Mucosa of descending colon (tissue), 3 donors: ENCODE measurements around the gene LNX2. TPM values are rescaled to one million over a fixed set of nuclear protein-coding genes. Genes with fewer than 3 reads are reported as not detected.
A peak's percentile ranks its signal among the peaks of the same experiment; 100 is the strongest.

ENCODE experiments used
- ATAC-seq: fragments of 200-7000 bp; cut with Tn5 transposase; one replicate; pipeline ENCODE4 v1.9.1; 2020; ENCODE audit warnings: mild to moderate bottlenecking, moderate library complexity
- DNase-seq, 3 donors: peaks; one replicate each; pipeline ENCODE4 v3.0.0-alpha.2; 2020
- H3K36me3 ChIP-seq: fragments of 200-600 bp; one replicate; pipeline ENCODE4 v1.8.0; 2021; ENCODE audit warnings: low read depth, mild to moderate bottlenecking
- H3K4me1 ChIP-seq: fragments of 200-600 bp; one replicate; pipeline ENCODE4 v1.8.0; 2021; ENCODE audit warnings: low read depth, mild to moderate bottlenecking
- H3K4me3 ChIP-seq: fragments of 200-600 bp; one replicate; pipeline ENCODE4 v1.8.0; 2021; ENCODE audit warnings: mild to moderate bottlenecking
- H3K9me3 ChIP-seq: fragments of 200-600 bp; one replicate; pipeline ENCODE4 v1.8.0; 2021; ENCODE audit warnings: mild to moderate bottlenecking
- CTCF ChIP-seq: fragments of 200-600 bp; IDR thresholded peaks from one replicate; pipeline ENCODE4 v1.8.0; 2022; ENCODE audit warnings: antibody characterized with exemption, mild to moderate bottlenecking
- intact Hi-C, 2 donors: fragments of 100-400 bp; cut with DNase I in 1 of 2; cut with micrococcal nuclease in 1 of 2; formaldehyde crosslinking; loops; one replicate each; pipeline versions ENCODE4 v1.11.0 to v1.11.1; 2022; cut with DNase I, micrococcal nuclease
- long read RNA-seq, 2 donors: library from polyadenylated mRNA; unstranded; transcript quantifications; one replicate each; pipeline ENCODE4 v2.0.0, GENCODE V29; 2019 to 2021
- total RNA-seq, 3 donors: library from RNA; stranded (reverse); fragmentation: NEBNext Ultra II Directional in 2 of 3; extraction: Animal tissue kit (Norgen Biotek cat#: 25700) in 2 of 3; gene quantifications; one replicate each; pipeline versions ENCODE4 v1.2.1 to v1.2.4, GENCODE V29; 2021 to 2023
- donor health status: DM: no; HTN: no; CAD: no; lungs with moderate emphysema.
- donor health status: DM: no; HTN: no; CAD: no.
- donor health status: DM: no; HTN: yes; CAD: no.

LNX2 gene
- 10 to 100 TPM; 20.0 to 34.0 (median 26.2) TPM for total RNA-seq
- long read RNA-seq, donor 1, full-length matches to known transcripts = 12 of 18 reads
- long read RNA-seq, donor 1, partial matches to known transcripts = 3 of 18 reads
- long read RNA-seq, donor 1, other reads (novel, unspliced or antisense) = 3 of 18 reads
- long read RNA-seq, donor 2, partial matches to known transcripts = 4 of 4 reads
- long read RNA-seq, donor 2, other reads (novel, unspliced or antisense) = 0 of 4 reads

GRCh38 chr13:27620377-27621115, at the start of gene LNX2:
LNX2 (minus strand) TSS chr13:27620529; CDS start chr13:27581703, 38,826 bp downstream.
- no peaks in the 10 kb centered on the region for H3K9me3 ChIP-seq
- H3K4me3 ChIP-seq = peak within 1 kb of the TSS; percentile 54
- intact Hi-C loops = no loop called here
- H3K4me1 ChIP-seq = peaks cover 23% of the 10 kb centered on the region
- ATAC-seq (peak; percentile 89), DNase-seq (peak; percentile 98 to 99 (median 99))
- H3K36me3 ChIP-seq = no peaks in the 10 kb centered on the region
- TF ChIP-seq CTCF = no peak

GRCh38 chr13:27667946-27668345, 47.6 kb upstream of the LNX2 start:
- Histone ChIP-seq H3K4me1 (no peaks in the 10 kb centered on the region), H3K36me3 (no peaks in the 10 kb centered on the region), H3K4me3 (no peak overlapping the region), H3K9me3 (peaks cover 2% of the 10 kb centered on the region)
- intact Hi-C loops = no loop called here
- DNase-seq = no peak
- no peak for ATAC-seq
- TF ChIP-seq CTCF = no peak

DNA sequence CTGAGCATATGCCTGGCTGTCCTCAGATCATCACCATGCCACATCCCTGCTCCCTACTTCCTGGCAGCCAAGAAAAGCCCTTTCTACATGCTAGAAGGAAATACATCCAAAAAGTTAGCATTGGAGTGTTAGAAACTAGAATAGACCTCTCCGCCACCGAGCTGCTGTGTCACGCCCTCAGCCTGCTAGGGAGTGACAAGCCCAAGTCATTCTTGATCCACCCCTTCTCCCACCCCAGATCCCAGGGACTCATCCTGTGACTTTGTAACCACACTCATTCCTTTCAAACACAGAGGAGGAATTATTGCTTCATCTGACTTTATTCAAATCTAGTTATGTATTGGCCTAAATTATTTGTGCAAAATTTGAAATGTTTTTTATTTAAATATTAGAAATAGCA, 46.6 kb upstream of the LNX2 start:
- no peak for TF ChIP-seq CTCF
- no peak for ATAC-seq
- intact Hi-C loops = no loop called here
- no peak overlapping the region for H3K4me3 ChIP-seq
- no peaks in the 10 kb centered on the region for H3K9me3 ChIP-seq
- H3K4me1 ChIP-seq = no peaks in the 10 kb centered on the region
- no peaks in the 10 kb centered on the region for H3K36me3 ChIP-seq
- no peak for DNase-seq

DNA sequence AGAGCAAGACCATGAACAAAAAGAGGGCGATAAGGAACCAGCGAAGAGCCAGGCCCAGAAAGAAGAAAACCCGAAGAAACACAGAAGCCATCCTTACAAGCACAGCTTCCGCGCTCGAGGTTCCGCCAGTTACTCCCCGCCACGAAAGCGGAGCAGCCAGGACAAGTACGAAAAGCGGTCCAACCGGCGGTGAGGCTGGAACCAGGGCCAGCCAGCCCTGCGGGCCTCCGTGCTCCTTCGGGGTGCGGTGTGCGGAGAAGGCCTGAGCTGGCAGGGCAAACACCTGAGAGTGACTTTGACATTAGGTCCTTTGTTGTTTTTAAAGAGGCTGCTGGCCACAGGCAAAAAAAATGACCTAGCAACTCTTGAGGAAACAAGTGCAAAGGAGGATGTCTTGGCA, 45.4 kb upstream of the LNX2 start:
- ATAC-seq (no peak), DNase-seq (no peak)
- H3K4me3 ChIP-seq = no peak overlapping the region
- no peaks in the 10 kb centered on the region for H3K36me3 ChIP-seq
- H3K9me3 ChIP-seq = no peaks in the 10 kb centered on the region
- TF ChIP-seq CTCF = no peak
- H3K4me1 ChIP-seq = no peaks in the 10 kb centered on the region
- intact Hi-C loops = no loop called here

GRCh38 chr13:27665333-27665732, 45.0 kb upstream of the LNX2 start:
- ATAC-seq = no peak
- no peak overlapping the region for H3K4me3 ChIP-seq
- intact Hi-C loops = no loop called here

More at GRCh38 chr13:27665333-27665732, 45.0 kb upstream of the LNX2 start:
- Histone ChIP-seq H3K36me3 (no peaks in the 10 kb centered on the region), H3K9me3 (no peaks in the 10 kb centered on the region), H3K4me1 (no peaks in the 10 kb centered on the region)
- DNase-seq = no peak
- TF ChIP-seq CTCF = no peak
